ENCODE results near the gene KLRC4. TPM values are rescaled to one million over a fixed set of nuclear protein-coding genes. Genes with fewer than 3 reads are reported as not detected.

KLRC4 gene
- total RNA-seq, 6 experiments from 2014 or later = not detected

DNA sequence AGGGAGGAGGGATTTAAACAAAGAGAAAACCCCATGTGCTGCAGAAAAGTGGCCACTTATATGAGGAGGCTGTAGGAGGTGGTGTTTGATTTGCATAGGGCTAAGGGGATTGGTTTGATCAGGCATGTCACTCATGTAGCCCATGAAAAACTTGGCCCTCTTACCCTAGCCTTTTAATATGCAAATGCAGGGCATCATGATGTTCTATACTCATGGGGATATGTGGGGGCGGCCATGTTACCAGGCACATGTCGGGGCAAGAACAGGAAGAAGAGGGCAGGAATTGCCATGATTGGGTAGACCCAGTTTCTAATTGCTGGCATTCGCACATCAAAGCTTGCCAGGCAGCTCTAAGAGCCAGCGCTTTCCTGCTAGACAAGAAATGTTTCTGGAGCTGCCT is 48.5 kb downstream of the KLRC4 start:
- no peaks in the 10 kb centered on the region for H3K36me3 Mint-ChIP-seq (ENCODE audit: low read depth)
- DNase-seq = no peak
- H3K27ac Mint-ChIP-seq = no peak overlapping the region
- no peaks in the 10 kb centered on the region for H3K9me3 Mint-ChIP-seq
- peaks cover 7% of the 10 kb centered on the region for H3K4me1 Mint-ChIP-seq (ENCODE audit: low read depth)
- peaks cover 1% of the 10 kb centered on the region for H3K27me3 Mint-ChIP-seq (ENCODE audit: insufficient read depth)
- TF ChIP-seq, protein P1, sequence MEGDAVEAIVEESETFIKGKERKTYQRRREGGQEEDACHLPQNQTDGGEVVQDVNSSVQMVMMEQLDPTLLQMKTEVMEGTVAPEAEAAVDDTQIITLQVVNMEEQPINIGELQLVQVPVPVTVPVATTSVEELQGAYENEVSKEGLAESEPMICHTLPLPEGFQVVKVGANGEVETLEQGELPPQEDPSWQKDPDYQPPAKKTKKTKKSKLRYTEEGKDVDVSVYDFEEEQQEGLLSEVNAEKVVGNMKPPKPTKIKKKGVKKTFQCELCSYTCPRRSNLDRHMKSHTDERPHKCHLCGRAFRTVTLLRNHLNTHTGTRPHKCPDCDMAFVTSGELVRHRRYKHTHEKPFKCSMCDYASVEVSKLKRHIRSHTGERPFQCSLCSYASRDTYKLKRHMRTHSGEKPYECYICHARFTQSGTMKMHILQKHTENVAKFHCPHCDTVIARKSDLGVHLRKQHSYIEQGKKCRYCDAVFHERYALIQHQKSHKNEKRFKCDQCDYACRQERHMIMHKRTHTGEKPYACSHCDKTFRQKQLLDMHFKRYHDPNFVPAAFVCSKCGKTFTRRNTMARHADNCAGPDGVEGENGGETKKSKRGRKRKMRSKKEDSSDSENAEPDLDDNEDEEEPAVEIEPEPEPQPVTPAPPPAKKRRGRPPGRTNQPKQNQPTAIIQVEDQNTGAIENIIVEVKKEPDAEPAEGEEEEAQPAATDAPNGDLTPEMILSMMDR (IDR thresholded peaks at IDR 0.05) = no peak
- no peak overlapping the region for H3K4me3 Mint-ChIP-seq

DNA sequence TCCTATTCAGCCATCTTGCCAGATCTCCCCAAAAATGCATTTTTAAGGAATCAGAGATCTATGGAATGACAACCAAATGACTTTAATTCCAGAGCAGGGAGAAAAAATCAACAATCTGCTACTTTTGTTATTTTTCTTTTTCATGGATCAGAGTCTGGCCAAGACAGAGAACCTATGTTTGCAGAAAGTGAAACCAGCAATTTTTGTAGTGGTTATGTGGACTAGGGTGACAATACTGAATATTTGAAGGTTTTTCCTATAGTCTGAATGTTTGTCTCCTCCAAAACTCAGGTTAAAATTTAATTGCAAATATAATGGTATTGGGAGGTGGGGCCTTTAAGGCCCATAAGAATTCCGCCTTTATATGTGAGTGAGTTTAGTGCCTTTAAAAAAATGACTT is 50.6 kb downstream of the KLRC4 start:
- Mint-ChIP-seq H3K4me1 (ENCODE audit: low read depth) (peaks cover 13% of the 10 kb centered on the region), H3K4me3 (no peak overlapping the region; the same call in 1 of the 2 replicates), H3K27me3 (ENCODE audit: insufficient read depth) (peaks cover 1% of the 10 kb centered on the region), H3K9me3 (no peaks in the 10 kb centered on the region), H3K36me3 (ENCODE audit: low read depth) (no peaks in the 10 kb centered on the region), H3K27ac (no peak overlapping the region)
- DNase-seq = no peak
- TF ChIP-seq, protein P1 (IDR thresholded peaks at IDR 0.05) = no peak

DNA sequence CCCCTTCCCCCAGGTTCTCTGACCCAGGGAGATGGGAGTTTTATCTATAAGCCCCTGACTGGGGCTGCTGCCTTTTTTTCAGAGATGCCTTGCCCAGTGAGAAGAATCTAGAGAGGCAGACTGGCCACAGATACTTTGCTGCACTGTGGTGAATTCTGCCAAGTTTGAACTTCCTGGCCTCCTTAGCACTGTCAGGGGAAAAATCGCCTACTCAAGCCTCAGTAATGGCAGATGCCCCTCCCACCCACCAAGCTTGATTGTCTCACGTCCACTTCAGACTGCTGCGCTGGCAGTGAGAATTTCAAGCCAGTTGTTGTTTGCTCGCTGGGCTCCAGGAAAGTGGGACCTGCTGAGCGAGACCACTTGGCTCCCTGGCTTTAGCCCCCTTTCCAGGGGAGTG is 51.4 kb downstream of the KLRC4 start:
- Mint-ChIP-seq H3K9me3 (no peaks in the 10 kb centered on the region), H3K27ac (no peak overlapping the region), H3K4me3 (no peak overlapping the region), H3K4me1 (ENCODE audit: low read depth) (peaks cover 13% of the 10 kb centered on the region), H3K36me3 (ENCODE audit: low read depth) (no peaks in the 10 kb centered on the region), H3K27me3 (ENCODE audit: insufficient read depth) (peaks cover 1% of the 10 kb centered on the region)
- DNase-seq = no peak
- TF ChIP-seq, protein P1 (IDR thresholded peaks at IDR 0.05) = no peak

Other genes with a start within 250 kb of the KLRC4 start
- gene OLR1, start 237.6 kb downstream of the KLRC4 start, total RNA-seq (2021; fragmentation: NEBNext Ultra II Directional; extraction: Animal tissue kit (Norgen Biotek cat#: 25700)) = 10 to 100 TPM; 30.3 to 53.6 (median 40.0) TPM
- 1 to 10 TPM in 4 of 6 experiments, under 1 TPM in 2; 0.74 to 2.3 (median 1.1) TPM for gene TMEM52B, start 230.7 kb downstream of the KLRC4 start, total RNA-seq (2021; fragmentation: NEBNext Ultra II Directional; extraction: Animal tissue kit (Norgen Biotek cat#: 25700))
- gene GABARAPL1, start 196.9 kb downstream of the KLRC4 start, total RNA-seq (2021; fragmentation: NEBNext Ultra II Directional; extraction: Animal tissue kit (Norgen Biotek cat#: 25700)) = 100 to 1,000 TPM; 152 to 231 (median 162) TPM
- under 1 TPM; 0.14 to 0.78 (median 0.28) TPM for gene KLRD1, start 101.9 kb downstream of the KLRC4 start, total RNA-seq (2021; fragmentation: NEBNext Ultra II Directional; extraction: Animal tissue kit (Norgen Biotek cat#: 25700))
- gene KLRK1, start 19.7 kb downstream of the KLRC4 start, total RNA-seq (2021; fragmentation: NEBNext Ultra II Directional; extraction: Animal tissue kit (Norgen Biotek cat#: 25700)) = not detected
- not detected for gene KLRC3, start 10.8 kb upstream of the KLRC4 start, total RNA-seq (2021; fragmentation: NEBNext Ultra II Directional; extraction: Animal tissue kit (Norgen Biotek cat#: 25700))
- gene KLRC2, start 26.3 kb upstream of the KLRC4 start, total RNA-seq (2021; fragmentation: NEBNext Ultra II Directional; extraction: Animal tissue kit (Norgen Biotek cat#: 25700)) = not detected
- gene KLRC1, start 43.6 kb upstream of the KLRC4 start, total RNA-seq (2021; fragmentation: NEBNext Ultra II Directional; extraction: Animal tissue kit (Norgen Biotek cat#: 25700)) = not detected
- gene EIF2S3B, start 96.1 kb upstream of the KLRC4 start, total RNA-seq (2021; fragmentation: NEBNext Ultra II Directional; extraction: Animal tissue kit (Norgen Biotek cat#: 25700)) = under 1 TPM; 0.43 to 0.81 (median 0.54) TPM
- gene MAGOHB, start 203.9 kb upstream of the KLRC4 start, total RNA-seq (2021; fragmentation: NEBNext Ultra II Directional; extraction: Animal tissue kit (Norgen Biotek cat#: 25700)) = 10 to 100 TPM; 40.7 to 50.7 (median 47.4) TPM